ENCODE data around the gene GRWD1.

- TF ChIP-seq CTCF (IDR thresholded peaks at IDR 0.05; ENCODE audit: insufficient read depth, low read length, poor library complexity, severe bottlenecking) (no peak), EZH2phosphoT487 (conservative IDR thresholded peaks at IDR 0.05; ENCODE audit: low read length) (no peak)
These were observed 21.0 kb downstream of the GRWD1 start for GRCh38 chr19:48466561-48467325.

All from SU-DHL-6 (cell line).